ENCODE data around the gene CCDC97. TPM values are rescaled to one million over a fixed set of nuclear protein-coding genes. Genes with fewer than 3 reads are reported as not detected.

Gene CCDC97
- total RNA-seq, 2 experiments from 2014 or later, result 15.0 to 36.6 TPM

- DNase-seq (ENCODE audit: low spot score), result no peak
- ChIA-PET POLR2A (no interaction called here), CTCF (ENCODE audit: unreplicated experiment) (no interaction called here)
- H4K20me1 ChIP-seq (ENCODE audit: insufficient read depth, low read length), result no peaks in the 10 kb centered on the region
- no peaks in the 10 kb centered on the region for H3K9me2 ChIP-seq (ENCODE audit: insufficient read depth, low read length)
- H3K4me1 ChIP-seq (ENCODE audit: insufficient read depth, low read length, poor library complexity, severe bottlenecking), result peaks cover 34% of the 10 kb centered on the region
- peaks cover 94% of the 10 kb centered on the region for H3K36me3 ChIP-seq (ENCODE audit: insufficient read depth, low read length)
- no peak overlapping the region for H2AFZ ChIP-seq (ENCODE audit: low read length)
- no peaks in the 10 kb centered on the region for H3K79me2 ChIP-seq (ENCODE audit: insufficient read depth, low read depth, low read length)
- TF ChIP-seq EZH2phosphoT487 (IDR thresholded peaks at IDR 0.05; ENCODE audit: borderline replicate concordance, low read depth, low read length), result no peak
- TF ChIP-seq CTCF (conservative IDR thresholded peaks at IDR 0.05; ENCODE audit: low read length), result no peak
- no peak overlapping the region for H3K27ac ChIP-seq (ENCODE audit: low read depth, low read length, poor library complexity, severe bottlenecking)
- intact Hi-C loops (cut with micrococcal nuclease; ENCODE audit: unreplicated experiment), result no loop called here
- no TSS peak for BruUV-seq (replicated peaks)
- H3K9me3 ChIP-seq (ENCODE audit: low read length), result no peaks in the 10 kb centered on the region
- H3K4me3 ChIP-seq (ENCODE audit: low read depth, low read length, poor library complexity, severe bottlenecking), result no peak overlapping the region
- no peak overlapping the region for H3K4me2 ChIP-seq (ENCODE audit: low read length)
These were observed 5.1 kb upstream of the CCDC97 start for GRCh38 chr19:41304706-41305483.

GRCh38 chr19:41305927-41306793 is 3.8 kb upstream of the CCDC97 start:
- H3K9me3 ChIP-seq (ENCODE audit: low read length), result no peaks in the 10 kb centered on the region
- H3K4me2 ChIP-seq (ENCODE audit: low read length), result no peak overlapping the region
- no peak for DNase-seq (ENCODE audit: low spot score)
- BruUV-seq (replicated peaks), result no TSS peak
- intact Hi-C loops (cut with micrococcal nuclease; ENCODE audit: unreplicated experiment), result no loop called here
- H3K79me2 ChIP-seq (ENCODE audit: insufficient read depth, low read depth, low read length), result peaks cover 8% of the 10 kb centered on the region
- H3K4me1 ChIP-seq (ENCODE audit: insufficient read depth, low read length, poor library complexity, severe bottlenecking), result peaks cover 39% of the 10 kb centered on the region
- no peak overlapping the region for H2AFZ ChIP-seq (ENCODE audit: low read length)
- H4K20me1 ChIP-seq (ENCODE audit: insufficient read depth, low read length), result no peaks in the 10 kb centered on the region
- peak overlapping the region; percentile 68 for H3K27ac ChIP-seq (ENCODE audit: low read depth, low read length, poor library complexity, severe bottlenecking)
- ChIA-PET CTCF (ENCODE audit: unreplicated experiment) (no interaction called here), POLR2A (no interaction called here)
- H3K36me3 ChIP-seq (ENCODE audit: insufficient read depth, low read length), result peaks cover 81% of the 10 kb centered on the region
- no peaks in the 10 kb centered on the region for H3K9me2 ChIP-seq (ENCODE audit: insufficient read depth, low read length)
- no peak overlapping the region for H3K4me3 ChIP-seq (ENCODE audit: low read depth, low read length, poor library complexity, severe bottlenecking)
- TF ChIP-seq EZH2phosphoT487 (IDR thresholded peaks at IDR 0.05; ENCODE audit: borderline replicate concordance, low read depth, low read length), result no peak
- no peak for TF ChIP-seq CTCF (conservative IDR thresholded peaks at IDR 0.05; ENCODE audit: low read length)
